GM21360 (cell line): ENCODE results near the gene CACNG6.

Experiments used
- ATAC-seq: cut with Tn5 transposase; IDR thresholded peaks from one replicate; pipeline ENCODE4 v1.9.1; 2021; ENCODE audit warnings: mild to moderate bottlenecking, moderate library complexity; ENCODE audit not compliant: unreplicated experiment

The CACNG6 gene

DNA sequence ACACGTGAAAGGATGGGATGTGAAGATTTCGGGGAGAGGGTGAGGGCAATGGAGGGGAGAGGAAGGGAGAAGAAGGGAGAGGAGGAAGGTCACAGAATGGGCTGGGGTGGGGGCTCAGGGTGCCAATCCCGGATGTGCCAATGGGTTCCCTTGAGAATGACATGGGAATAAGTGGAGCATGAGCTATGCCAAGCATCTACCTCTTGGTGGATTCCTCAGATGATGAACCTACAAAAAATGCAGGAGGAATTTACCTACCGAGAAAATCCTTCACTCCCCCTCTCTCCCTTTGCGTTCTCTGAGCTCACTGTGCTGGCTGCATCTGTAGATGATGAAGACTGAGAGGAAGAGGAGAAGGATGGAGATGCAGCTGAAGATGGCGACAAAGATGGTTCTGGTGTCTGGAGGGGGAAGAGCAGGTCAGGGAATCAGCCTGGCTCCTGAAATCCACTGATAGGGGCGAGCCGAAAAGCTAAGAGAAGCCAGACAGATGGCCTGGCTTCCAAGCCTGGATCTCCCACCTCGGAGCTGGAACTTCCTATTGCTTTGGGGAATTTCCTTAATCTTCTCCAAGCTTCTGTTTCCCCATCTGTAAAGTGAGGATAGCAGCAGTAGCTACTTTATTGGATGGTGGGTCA lies 50.7 kb downstream of the CACNG6 start:
- no peak for ATAC-seq

DNA sequence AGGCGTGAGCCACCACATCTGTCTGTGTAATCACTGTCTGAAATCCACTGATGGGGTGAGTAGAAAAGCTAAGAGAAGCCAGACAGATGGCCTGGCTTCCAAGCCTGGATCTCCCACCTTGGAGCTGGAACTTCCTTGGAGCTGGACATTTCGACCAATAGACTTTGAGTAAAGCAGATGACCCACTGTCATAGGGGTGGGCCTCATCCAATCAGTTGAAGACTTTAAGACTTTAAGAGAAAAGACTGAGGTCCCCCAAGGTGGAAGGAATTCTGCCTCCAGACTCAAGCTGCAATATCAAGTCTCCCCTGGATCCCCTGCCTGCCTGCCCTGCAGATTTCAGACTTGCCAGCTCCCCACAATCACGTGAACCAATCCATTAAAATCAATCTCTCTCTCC lies 51.6 kb downstream of the CACNG6 start:
- ATAC-seq, result no peak

DNA sequence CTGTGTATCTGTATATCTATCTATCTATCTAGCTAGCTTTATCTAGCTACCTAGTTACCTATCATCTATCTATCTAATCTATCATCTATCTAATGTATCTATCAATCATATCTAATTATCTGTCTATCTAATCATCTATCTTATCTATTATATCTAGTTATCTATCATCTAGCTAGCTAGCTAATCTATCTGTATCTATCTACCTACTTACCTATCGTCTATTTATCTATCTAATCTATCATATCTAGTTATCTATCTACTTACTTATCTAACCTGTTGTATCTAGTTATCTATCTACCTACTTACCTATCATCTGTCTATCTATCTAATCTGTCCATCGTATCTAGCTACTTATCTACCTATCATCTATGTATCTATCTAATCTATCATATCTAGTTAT lies 54.3 kb downstream of the CACNG6 start:
- no peak for ATAC-seq

DNA sequence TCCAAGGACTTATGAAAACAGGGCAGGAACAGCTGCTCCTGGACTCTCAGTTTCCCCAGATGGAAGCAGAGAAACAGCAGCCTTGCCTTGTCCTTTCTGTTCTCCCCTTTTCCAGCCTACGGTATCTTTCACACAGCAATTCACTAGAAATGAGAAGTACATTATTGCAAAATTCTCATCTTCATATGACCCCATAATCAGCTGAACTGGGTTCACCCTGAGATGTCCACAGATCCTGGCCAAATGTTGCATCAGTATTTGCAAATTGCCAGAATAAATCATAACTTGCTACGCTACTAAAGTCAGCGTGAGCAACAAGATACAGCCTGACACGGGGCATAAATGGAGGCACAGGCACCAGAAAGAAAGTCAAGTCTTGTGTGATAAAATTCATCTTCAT lies 56.2 kb downstream of the CACNG6 start:
- no peak for ATAC-seq
